OCI-LY7 (cell line): ENCODE measurements around the gene DST.

Source experiments
- CTCF ChIP-seq: fragments of 200-600 bp; sonication (generic); conservative IDR thresholded peaks from 2 replicates; pipeline ENCODE4 v1.5.1; 2014; ENCODE audit warnings: mild to moderate bottlenecking, antibody characterized with exemption, low read length, moderate library complexity, mixed read lengths
- EZH2phosphoT487 ChIP-seq: fragments of 200-600 bp; sonication (generic); IDR thresholded peaks from 2 replicates; pipeline ENCODE4 v1.6.1; 2018; ENCODE audit warnings: low read depth, borderline replicate concordance, mild to moderate bottlenecking, mixed run types, antibody characterized with exemption, low read length, moderate library complexity, mixed read lengths

GRCh38 chr6:56507517-56507916, 135.2 kb downstream of the DST start:
- TF ChIP-seq CTCF (no peak), EZH2phosphoT487 (no peak)
